WTC11 (cell line): ENCODE measurements around the gene ITPR1.

Experiments used
- AR ChIP-seq: fragments of 250-450 bp; sonication (Bioruptor Pico); IDR thresholded peaks from 2 replicates; pipeline ENCODE4 v1.9.0; 2021; ENCODE audit warnings: mild to moderate bottlenecking
- ATF6 ChIP-seq: sonication (generic); formaldehyde crosslinking; IDR thresholded peaks from 2 replicates; pipeline ENCODE4 v1.8.1; 2023; ENCODE audit warnings: mild to moderate bottlenecking, missing genetic modification reagents
- CTCF ChIP-seq: fragments of 200-600 bp; IDR thresholded peaks from 2 replicates; pipeline ENCODE4 v1.8.0; 2022; ENCODE audit warnings: antibody characterized with exemption
- ERG ChIP-seq: fragments of 250-450 bp; sonication (Bioruptor Pico); IDR thresholded peaks from 2 replicates; pipeline ENCODE4 v1.8.0; 2021; ENCODE audit warnings: mild to moderate bottlenecking
- ETV6 ChIP-seq: sonication (generic); formaldehyde crosslinking; IDR thresholded peaks from 2 replicates; pipeline ENCODE4 v1.8.1; 2022; ENCODE audit warnings: mild to moderate bottlenecking, missing genetic modification reagents
- FOXP1 ChIP-seq: sonication (generic); formaldehyde crosslinking; IDR thresholded peaks from 2 replicates; pipeline ENCODE4 v1.8.0; 2022; ENCODE audit warnings: missing genetic modification reagents, mild to moderate bottlenecking, moderate library complexity, borderline replicate concordance
- FOXP4 ChIP-seq: sonication (generic); formaldehyde crosslinking; IDR thresholded peaks from 2 replicates; pipeline ENCODE4 v1.8.0; 2022; ENCODE audit warnings: mild to moderate bottlenecking, missing genetic modification reagents
- JUN ChIP-seq: sonication (generic); formaldehyde crosslinking; IDR thresholded peaks from 2 replicates; pipeline ENCODE4 v1.8.0; 2023; ENCODE audit warnings: mild to moderate bottlenecking, missing genetic modification reagents
- MAX ChIP-seq: sonication (generic); formaldehyde crosslinking; IDR thresholded peaks from 2 replicates; pipeline ENCODE4 v1.8.0; 2022; ENCODE audit warnings: mild to moderate bottlenecking, missing genetic modification reagents
- USF2 ChIP-seq: sonication (generic); formaldehyde crosslinking; IDR thresholded peaks from 2 replicates; pipeline ENCODE4 v1.8.1; 2023; ENCODE audit warnings: mild to moderate bottlenecking, missing genetic modification reagents, moderate library complexity

- no peak for TF ChIP-seq USF2
- TF ChIP-seq ATF6 (CRISPR knock-in tag), result no peak
- no peak for TF ChIP-seq ETV6 (CRISPR knock-in tag)
- TF ChIP-seq FOXP4 (CRISPR knock-in tag), result no peak
- TF ChIP-seq CTCF, result no peak
- no peak for TF ChIP-seq JUN
- TF ChIP-seq AR (CRISPR knock-in tag), result no peak
- no peak for TF ChIP-seq MAX (CRISPR knock-in tag)
- no peak for TF ChIP-seq FOXP1 (CRISPR knock-in tag)
- no peak for TF ChIP-seq ERG (CRISPR knock-in tag)
Observed at GRCh38 chr3:4564928-4565586, 71.9 kb downstream of the ITPR1 start.
